HTERT RPE-1 (cell line): ENCODE measurements around the gene RNF187.

Experiments
- in situ Hi-C: fragments of 300-500 bp; cut with MboI; formaldehyde crosslinking; loops from 4 replicates; pipeline ENCODE4 v1.14.3; 2020; ENCODE audit warnings: low sequenced_read_pairs

The RNF187 gene

DNA sequence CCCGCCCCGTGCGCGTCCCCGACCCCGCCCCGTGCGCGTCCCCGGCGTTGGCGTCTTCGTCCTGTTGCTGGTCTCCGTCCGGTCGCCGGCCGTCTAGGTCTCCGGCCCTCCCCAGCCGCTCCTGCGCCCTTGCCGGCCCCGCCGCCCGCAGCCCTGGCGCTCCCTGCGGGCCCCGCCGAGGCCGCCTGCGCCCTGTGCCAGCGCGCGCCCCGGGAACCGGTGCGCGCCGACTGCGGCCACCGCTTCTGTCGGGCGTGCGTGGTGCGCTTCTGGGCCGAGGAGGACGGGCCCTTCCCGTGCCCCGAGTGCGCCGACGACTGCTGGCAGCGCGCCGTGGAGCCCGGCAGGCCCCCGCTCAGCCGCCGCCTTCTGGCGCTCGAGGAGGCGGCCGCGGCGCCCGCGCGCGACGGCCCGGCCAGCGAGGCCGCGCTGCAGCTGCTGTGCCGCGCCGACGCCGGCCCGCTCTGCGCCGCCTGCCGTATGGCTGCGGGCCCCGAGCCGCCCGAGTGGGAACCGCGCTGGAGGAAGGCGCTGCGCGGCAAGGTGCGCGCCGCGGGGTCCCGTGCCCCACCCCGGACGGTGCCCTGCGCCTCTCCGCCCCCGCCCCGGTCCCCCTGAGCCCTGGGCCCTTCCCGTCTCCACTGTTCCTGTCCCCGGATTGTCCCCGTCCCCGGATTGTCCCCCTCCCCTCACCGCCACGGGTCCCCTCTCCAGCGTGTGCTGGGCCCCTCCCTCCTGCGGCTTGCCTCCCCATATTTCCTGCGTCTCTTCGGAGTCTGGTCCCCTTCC is at the start of gene RNF187:
Gene RNF187 (plus strand): TSS at position 47 of the 789 bp plus-strand sequence.
- in situ Hi-C loops = no loop called here

DNA sequence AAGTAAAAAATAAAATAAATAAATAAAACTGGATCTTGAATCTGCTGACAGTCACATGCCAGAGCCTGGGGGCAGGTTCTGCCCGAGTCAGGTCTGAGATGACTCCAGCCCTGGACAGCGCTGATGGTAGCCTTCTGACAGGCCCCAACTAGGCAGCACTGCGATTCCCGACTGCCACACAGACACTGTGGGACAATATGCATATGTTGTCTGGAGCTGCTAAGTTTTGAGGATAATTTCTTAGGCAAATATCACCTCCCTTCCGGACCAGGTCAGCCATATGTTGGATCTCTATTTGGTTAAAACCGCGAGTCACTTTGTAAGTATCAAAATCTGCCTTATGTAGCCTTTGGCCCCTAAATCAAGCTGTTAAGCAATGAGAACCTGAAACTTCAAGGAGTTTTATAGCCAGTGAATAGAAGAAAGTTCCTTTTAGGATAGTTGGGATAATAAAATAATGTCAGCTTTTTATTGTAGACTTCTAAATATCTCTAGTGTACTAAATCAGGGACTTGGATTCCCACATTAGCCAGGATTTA is 49.7 kb upstream of the RNF187 start:
- in situ Hi-C loops = no loop called here

DNA sequence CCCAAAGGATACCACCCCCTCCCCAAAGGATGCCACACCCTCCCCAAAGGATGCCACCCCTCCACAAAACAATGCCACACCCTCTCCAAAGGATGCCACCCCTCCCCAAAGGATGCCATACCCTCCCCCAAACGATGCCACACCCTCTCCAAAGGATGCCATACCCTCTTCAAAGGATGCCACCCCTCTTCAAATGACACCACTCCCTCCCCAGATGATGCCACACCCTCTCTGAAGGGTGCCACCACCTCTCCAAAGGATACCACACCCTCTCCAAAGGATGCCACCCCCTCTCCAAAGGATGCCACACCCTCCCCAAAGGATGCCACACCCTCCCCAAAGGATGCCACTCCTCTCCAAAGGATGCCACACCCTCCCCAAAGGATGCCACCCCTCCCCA is 48.9 kb upstream of the RNF187 start:
- in situ Hi-C loops = no loop called here

DNA sequence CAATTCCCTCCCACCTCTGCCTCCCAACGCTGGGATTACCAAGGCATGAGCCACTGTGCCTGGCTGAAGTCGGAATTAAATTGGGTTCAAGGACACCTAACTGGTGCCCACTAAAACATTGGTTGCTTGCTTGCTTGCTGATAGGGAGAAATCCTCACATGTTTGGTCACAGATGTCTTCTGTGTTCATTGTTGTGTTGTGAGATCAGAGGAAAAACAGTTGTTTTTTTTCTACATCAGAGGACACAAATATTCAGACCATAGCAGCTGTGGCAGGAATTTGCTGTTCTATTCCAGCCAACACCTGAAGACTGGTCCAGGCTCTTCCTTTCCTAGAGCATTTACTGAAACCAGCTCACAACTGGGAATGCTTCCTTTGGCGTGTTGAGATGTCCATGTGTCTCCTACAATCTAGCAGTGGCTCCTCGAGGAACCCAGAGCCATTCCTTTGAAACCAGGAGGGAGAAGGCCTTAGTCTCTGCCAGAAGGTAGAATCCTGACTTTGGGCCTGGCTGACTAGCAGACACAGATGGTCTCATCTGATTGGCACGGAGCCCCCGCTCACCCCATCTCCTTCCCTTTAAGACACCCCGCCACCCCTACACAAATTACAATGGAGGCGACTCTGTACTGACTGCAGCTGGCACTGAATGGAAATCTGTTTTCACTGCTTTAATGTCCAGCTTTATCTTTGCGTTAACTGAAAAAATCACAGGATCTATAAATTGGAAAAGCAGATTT is 46.3 kb upstream of the RNF187 start:
- in situ Hi-C loops = no loop called here

DNA sequence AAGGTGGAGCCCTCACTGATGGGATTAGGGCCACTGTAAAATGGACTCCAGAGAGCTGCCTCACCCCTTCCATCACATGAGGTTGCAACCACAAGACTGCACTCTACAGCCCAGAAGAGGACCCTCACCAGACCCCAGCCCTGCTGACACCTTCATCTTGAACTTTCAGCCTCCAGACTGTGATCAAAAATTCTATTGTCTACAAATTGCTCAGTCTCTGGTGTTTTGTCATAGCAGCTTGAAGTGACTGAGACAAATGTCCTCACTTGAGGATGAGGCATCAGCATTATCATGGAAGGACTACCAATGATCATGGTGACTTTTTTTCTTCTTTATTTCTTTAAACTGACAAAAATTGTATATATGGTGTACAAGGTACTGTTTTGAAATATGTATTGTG is 43.8 kb upstream of the RNF187 start:
- in situ Hi-C loops = no loop called here

DNA sequence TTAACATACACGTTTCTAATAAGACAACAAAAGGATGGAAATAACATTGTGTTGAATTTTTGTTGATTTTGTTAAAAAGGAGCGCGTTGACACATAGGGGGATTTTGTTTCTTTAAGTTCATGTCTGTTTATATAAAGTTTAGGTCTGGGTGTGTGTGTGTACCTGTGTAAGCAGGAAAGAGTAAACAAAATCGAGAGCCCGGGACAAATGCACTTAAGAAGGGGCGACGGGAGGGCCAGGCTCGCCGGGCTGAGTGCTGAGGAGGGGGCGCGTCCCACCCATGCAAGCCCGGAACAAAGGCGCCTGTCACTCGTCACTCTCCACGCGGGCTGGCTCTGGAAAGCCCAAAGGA is 41.7 kb upstream of the RNF187 start:
- in situ Hi-C loops = no loop called here

DNA sequence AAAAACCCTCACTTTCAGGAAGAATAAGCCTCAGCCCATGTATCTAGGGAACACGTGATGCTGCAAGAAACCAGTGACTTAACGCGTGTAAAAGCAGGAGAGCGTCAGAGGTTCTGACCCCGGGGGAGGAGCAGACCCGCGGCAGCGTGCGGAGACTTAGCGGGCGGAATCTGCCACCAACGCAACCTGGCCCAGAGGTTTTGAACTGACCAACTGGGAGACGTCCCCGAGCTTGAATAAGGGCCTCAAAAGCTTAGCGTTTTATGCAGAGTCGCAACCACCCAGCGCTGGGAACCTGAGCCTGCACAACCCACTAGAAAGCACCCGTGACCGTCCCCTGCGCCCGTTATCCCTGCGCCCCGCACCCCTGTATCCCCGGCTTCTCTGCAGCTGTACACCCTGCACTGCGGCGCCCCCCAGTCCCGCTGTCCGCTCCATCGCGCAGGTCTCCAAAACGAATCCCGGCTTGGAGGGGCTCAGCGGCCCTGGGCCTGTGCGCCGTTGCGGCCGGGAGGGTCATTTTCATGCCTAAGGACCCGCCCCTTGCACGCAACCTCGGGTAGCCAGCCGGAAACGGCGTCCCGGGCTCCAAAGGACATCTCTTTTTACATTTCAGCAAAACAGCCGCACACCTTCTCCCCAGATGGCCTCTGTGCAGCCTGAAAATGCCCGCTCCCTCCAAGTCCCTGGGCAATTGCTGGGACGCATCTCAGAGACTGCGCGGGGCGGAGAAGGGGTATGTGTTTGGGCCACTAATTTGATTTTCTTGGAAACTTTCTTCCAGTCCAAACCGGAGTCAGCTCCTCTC is 41.1 kb upstream of the RNF187 start:
- in situ Hi-C loops = no loop called here

DNA sequence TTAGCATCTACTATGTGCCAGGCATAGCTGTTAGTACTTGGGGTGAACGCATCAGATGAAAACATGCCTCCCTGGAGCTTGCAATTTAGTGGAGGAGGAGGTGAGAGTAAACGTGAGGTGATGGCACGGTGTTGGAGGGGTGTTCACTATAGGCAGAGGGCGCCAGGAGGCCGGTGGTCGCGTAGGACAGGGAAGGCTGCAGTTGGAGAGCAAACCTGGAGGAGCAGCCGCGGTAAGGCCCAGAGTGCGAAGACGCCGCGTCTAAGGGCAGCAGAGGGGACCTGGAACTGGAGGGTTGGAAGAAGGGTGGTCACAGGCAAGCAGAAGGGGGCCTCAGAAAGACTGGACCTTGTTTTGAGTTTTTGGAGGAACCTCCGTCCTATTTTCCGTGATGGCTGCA is 40.3 kb upstream of the RNF187 start:
- in situ Hi-C loops = no loop called here

DNA sequence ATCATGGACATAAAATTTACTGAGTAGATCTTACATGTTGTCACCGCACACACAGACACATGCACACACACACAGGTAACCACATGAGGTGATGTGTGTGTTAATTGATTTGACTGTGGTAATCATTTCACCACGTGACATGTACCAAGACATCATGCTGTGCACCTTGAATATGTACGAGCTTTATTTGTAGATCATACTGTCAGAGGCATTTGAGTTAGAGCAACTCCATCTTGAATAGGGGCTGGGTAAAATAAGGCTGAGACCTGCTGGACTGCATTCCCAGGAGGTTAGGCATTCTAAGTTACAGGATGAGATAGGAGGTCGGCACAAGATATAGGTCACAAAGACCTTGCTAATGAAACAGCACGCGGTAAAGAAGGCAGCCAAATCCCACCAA is 38.8 kb upstream of the RNF187 start:
- in situ Hi-C loops = no loop called here

DNA sequence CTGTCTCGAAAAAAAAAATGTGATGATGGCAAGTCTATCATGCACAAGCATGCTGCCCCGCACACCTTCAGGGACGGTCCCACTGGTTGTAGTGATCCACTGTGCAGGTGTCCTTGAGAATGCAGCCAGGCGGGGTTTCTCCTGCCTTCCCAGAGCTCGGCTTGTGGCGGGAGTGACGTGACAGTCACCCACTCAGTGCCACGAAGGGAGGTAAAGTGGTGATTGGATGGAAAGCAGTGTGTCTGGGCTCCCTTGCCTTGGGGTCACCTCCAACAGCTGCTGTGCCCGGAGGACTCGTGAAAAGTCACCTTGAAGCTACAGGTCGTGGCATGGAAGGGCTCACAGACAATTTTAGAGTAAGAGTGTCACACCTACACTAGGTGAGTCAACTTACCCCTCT is 37.0 kb upstream of the RNF187 start:
- in situ Hi-C loops = no loop called here

DNA sequence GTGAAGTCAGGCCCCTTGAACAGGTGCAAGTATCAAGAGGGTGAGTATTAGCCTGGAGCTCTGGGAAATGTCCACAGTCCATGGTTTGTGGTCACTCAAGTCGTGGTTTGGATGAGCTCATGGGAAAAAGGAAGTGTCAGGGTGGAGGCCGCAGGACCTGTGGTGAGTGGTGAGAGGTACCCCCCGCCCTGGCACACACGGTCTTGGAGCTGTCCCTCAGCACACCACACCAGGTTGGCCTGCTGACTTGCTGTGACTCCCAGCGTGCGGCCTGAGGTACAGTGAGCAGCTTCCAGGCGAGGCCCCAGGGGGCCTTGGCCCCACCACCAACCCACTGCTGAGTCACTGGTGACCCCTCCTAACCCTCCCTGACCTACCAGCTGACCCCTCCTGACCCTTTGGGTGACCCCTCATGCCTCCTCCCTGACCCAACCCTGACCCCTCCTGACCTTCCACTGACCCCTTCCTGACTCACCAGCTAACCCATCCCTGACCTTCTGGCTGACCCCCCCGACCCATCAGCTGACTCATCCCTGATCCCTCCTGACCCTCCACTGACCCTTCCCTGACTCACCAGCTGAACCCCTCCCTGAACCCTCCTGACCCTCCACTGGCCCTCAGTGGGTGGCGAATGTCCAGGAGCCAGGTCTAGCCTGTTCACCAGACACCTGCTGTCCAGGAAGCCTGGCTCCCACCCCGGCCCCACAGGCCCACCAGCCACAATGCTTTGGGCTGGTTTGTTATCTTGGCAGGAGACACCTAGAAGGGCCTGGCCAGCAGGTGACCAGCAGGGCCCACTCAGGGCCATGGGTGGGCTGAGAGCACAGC is 34.8 kb upstream of the RNF187 start:
- in situ Hi-C loops = no loop called here

DNA sequence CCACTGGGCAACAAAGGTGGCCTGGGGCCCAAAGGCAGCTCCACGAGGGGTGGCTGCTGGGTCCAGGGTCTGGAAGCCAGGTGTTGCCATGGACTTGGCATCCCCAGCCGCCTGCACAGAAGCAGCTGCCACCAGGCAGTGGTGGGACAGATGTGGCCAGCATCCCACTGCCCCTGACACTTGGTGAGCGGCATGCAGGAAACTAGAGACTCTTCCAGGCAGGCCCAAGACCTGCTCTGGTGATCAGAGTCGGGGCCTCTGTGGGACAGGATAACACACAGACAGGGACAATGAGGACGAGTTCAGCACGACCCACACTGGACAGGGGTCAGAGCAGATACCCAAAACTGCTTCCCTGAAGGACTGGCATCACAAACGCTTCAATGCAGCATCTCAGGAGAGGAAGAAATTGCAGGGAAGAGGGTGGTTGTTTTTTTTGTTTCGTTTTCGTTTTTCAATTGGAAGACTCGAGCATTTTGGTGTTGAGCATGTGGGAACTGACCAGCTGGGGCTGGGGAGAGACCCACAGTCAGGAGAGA is 34.1 kb upstream of the RNF187 start:
- in situ Hi-C loops = no loop called here

DNA sequence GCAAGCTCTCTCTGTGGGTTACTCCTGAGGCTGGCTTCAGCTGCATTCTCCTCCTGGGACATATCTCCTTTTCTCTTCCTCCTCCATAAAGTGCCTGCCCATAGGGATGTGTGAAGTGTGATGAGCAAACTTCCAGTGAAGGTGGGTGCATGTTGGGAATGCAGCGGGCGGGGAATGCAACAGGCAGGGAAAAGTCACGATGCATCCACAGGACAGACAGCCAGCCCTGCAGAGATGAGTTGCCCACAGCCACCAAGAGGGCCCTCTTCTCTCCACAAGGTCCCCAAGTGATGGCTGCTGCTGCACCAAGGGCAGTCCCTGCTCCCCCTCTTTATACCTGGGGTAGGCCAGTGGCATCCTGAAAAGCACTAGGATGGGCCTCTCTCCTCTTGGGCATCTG is 33.6 kb upstream of the RNF187 start:
- in situ Hi-C loops = no loop called here

DNA sequence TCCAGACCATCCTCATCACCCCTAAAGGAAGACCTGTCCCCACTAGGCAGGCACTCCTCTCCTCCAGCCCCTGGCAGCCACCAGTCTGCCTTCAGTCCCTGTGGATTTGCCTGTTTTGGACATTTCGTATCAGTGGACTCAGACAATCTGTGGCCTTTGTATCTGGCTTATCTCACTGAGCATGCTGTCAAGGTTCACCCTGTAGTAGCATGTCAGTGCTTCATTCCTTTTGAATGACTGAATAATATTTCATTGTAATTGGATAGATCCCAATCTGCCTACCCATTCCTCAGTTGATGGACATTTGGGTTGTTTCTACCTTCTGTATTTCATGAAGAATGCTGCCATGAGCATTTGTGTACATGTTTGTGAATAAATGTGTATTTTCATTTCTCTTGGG is 32.9 kb upstream of the RNF187 start:
- in situ Hi-C loops = no loop called here

DNA sequence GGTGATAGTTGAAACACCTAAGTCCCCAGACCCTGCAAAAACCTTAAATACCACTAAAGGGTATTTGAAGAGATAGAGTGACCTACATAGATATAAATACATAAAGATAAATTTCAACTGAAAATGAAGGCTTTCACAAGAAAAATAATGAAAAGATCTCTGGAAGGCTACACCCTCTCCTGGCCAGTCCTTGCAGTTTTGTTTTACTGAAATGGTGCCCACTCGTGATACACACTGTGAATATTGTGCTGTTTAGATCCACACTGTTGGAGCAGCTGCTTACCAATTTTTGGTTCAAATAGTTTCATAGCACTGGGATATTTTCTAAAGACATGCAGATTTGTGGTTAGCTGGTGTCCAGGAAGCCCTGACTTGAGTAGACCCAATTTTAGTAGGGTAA is 31.5 kb upstream of the RNF187 start:
- in situ Hi-C loops = no loop called here

DNA sequence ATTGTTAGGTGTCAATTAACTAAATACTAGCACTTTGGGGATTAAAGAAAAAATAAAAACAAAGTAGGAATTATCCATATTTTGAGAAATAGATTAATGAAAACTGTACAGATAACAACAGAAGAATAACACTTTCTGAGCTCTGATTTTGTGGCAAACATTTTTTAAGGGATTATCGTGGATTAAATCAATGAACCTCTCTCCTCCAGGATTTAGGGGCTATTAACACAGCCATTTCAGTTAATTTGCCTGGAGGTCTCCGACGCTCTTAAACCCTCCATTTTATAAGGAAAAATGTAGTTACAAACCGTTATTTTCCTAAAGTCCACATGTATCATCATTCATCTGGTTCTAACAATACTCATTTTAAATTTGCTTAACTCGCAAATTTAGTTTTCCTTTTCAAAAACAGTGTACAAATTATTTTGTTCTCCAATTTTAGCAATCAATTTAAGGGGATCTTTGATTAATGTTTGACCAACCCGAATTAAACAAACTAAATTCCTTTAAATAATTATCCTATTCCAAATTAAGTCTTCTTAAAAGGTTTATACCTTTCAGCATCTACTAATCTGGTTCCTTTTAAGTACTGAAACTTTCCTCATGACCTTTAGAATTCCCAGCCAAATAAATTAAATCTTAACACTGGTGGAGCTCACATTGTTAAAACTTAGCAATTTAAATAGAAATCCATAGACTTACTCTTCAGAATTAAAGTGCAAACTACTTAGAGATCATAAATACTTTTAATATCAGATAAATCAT is 30.7 kb upstream of the RNF187 start:
- in situ Hi-C loops = no loop called here

DNA sequence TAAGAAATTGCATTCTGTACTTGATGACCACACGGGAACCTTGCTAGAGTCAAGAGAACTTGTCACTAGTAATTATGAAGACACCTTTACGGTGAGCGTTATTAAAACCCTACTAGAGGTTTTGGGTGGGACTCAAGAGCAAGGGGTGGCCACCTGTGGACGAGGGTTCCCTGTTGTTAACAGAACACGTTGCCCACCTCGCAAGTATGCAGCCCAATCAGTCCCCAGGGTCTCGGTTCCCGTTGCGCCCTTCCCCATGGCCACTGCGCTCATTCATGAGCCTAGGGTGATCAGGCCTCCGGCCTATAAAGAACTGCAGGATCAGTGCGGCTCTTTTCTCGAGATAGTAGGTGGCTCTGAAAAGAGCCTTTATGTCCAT is 30.2 kb upstream of the RNF187 start:
- in situ Hi-C loops = no loop called here

DNA sequence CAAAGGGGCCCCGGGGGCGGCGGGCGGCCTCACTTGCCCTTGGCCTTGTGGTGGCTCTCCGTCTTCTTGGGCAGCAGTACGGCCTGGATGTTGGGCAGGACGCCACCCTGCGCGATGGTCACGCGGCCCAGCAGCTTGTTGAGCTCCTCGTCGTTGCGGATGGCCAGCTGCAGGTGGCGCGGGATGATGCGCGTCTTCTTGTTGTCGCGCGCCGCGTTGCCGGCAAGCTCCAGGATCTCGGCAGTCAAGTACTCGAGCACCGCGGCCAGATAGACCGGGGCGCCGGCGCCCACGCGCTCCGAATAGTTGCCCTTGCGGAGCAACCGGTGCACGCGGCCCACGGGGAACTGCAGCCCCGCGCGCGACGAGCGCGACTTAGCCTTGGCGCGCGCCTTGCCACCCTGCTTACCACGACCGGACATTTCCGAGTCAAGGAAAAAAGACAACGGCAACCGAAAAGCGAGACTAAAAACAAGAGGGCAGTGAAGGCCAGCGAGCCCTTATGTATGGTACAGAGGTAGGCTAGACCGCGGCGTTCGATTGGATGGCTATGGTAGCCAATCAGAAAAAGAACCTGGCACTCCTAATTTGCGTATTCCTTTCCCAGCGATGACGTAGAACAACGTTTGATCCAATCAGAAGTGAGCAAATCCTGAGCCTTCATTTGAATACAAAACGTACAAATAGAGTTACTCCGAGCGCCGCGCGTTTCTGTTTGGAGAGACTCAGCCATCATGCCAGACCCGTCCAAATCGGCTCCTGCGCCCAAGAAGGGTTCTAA is 29.6 kb upstream of the RNF187 start:
- in situ Hi-C loops = no loop called here
